Skeletal muscle tissue (tissue), 4 donors: ENCODE data around the gene PARD6G. TPM values are rescaled to one million over a fixed set of nuclear protein-coding genes. Genes with fewer than 3 reads are reported as not detected.

Experiments used
- H3K27ac ChIP-seq: one replicate; pipeline ENCODE4 v1.7.0; 2013; ENCODE audit warnings: mild to moderate bottlenecking, low read depth, low read length, inconsistent platforms
- H3K27me3 ChIP-seq, 3 donors: one replicate each; pipeline ENCODE4 v1.7.0; 2013; ENCODE audit warnings: low read length in 3 of 3; ENCODE audit not compliant: control insufficient read depth in 3 of 3, insufficient read depth in 3 of 3
- H3K36me3 ChIP-seq, 3 donors: one replicate each; pipeline ENCODE4 v1.7.0; 2013; ENCODE audit warnings: low read length in 3 of 3; ENCODE audit not compliant: control insufficient read depth in 3 of 3, insufficient read depth in 3 of 3
- H3K4me1 ChIP-seq, 3 donors: one replicate each; pipeline ENCODE4 v1.7.0; 2013; ENCODE audit warnings: low read length in 3 of 3, mild to moderate bottlenecking in 3 of 3; ENCODE audit not compliant: control insufficient read depth in 3 of 3, insufficient read depth in 3 of 3
- H3K4me3 ChIP-seq, 3 donors: one replicate each; pipeline ENCODE4 v1.7.0; 2013; ENCODE audit warnings: low read length in 3 of 3
- H3K9ac ChIP-seq, 3 donors: one replicate each; pipeline ENCODE4 v1.7.0; 2013; ENCODE audit warnings: low read length in 3 of 3, mild to moderate bottlenecking in 3 of 3, moderate library complexity in 2 of 3, low read depth in 1 of 3
- H3K9me3 ChIP-seq, 3 donors: one replicate each; pipeline ENCODE4 v1.7.0; 2013; ENCODE audit warnings: low read length in 3 of 3; ENCODE audit not compliant: control insufficient read depth in 3 of 3
- total RNA-seq: library from RNA; depleted of rRNA; stranded (reverse); fragments of >200 nt; gene quantifications from one replicate; pipeline ENCODE4 v1.2.3, GENCODE V29; 2014
- donor health status: Osteomylitis.

PARD6G gene
- total RNA-seq, 1 donor from 2014 or later: 3.7 TPM

DNA sequence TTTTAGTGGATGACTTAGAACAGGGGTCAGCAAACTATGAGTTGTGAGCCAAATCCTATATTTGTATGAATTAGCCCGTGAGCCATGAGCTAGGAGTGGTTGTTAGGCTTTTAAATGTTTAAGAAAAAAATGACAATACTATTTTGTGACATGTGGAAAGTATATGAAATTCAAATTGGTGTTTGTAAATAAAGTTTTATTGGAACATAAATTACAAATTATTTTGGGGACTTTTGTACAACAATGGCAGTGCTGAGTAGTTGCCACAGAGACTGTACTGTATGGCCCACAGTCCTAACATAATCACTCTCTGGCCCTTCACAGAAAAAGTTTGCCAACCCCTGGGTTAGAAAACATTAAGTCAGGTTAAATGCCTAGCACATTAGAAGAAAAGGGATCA is 112.2 kb downstream of the PARD6G start:
- Histone ChIP-seq H3K36me3 (peaks cover 21 to 36% (median 34%) of the 10 kb centered on the region in 3 donors), H3K9ac (no peak overlapping the region), H3K4me3 (no peak overlapping the region), H3K4me1 (no peaks in the 10 kb centered on the region), H3K27ac (no peak overlapping the region), H3K9me3 (no peaks in the 10 kb centered on the region), H3K27me3 (no peaks in the 10 kb centered on the region)

DNA sequence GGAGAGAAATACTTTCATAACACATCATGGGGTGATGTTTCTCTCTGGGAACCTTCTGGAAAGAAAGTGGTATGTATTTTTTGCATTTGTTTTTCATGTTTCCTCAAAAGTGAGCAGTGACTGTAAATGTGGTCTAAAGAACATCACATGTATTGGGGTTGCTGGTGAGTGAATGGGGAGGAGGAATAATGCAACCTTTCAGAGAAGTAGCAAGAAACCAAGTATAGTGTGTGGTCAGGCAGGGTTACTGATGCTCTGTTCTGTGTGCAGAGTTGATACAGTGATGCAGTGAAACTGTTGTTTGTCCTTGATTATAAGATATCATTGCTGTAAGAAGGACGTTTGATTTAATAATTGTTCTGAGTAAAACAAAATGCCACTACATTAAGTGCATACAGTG is 114.2 kb downstream of the PARD6G start:
- Histone ChIP-seq H3K27me3 (no peaks in the 10 kb centered on the region), H3K9ac (no peak overlapping the region), H3K36me3 (peaks cover 15 to 31% (median 27%) of the 10 kb centered on the region in 3 donors), H3K4me1 (no peaks in the 10 kb centered on the region), H3K9me3 (no peaks in the 10 kb centered on the region), H3K27ac (no peak overlapping the region), H3K4me3 (no peak overlapping the region)

DNA sequence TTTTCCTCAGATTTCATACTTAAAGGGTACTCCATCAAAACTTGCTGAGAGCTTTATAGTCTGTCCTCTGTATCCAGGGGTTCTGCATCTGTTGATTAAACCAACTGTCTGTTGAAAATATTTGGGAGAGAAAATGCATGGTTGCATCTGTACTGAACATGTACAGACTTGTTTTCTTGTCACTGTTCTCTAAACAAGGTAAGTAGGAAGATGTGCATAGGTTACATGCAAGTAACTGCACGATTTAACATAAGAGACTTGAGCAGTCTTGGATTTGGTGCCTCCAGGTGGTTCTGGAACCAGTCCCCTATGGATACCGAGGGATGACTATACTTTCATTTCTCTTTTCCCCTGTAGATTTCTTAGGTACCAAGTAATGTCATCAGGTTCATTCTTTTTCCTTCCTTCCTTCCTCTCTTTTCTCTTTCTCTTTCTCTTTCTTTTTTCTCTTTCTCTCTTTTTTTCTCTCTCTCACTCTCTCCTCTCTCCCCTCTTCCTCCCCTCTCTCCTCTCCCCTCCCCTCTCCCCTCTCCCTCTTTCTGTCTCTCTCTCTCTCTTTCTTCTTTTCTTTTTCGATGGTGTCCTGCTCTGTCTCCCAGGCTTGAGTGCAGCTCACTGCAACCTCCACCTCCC is 115.0 kb downstream of the PARD6G start:
- Histone ChIP-seq H3K9ac (no peak overlapping the region), H3K4me1 (no peaks in the 10 kb centered on the region), H3K9me3 (no peaks in the 10 kb centered on the region), H3K36me3 (peaks cover 8 to 24% (median 20%) of the 10 kb centered on the region in 3 donors), H3K27ac (no peak overlapping the region), H3K4me3 (no peak overlapping the region), H3K27me3 (no peaks in the 10 kb centered on the region)

DNA sequence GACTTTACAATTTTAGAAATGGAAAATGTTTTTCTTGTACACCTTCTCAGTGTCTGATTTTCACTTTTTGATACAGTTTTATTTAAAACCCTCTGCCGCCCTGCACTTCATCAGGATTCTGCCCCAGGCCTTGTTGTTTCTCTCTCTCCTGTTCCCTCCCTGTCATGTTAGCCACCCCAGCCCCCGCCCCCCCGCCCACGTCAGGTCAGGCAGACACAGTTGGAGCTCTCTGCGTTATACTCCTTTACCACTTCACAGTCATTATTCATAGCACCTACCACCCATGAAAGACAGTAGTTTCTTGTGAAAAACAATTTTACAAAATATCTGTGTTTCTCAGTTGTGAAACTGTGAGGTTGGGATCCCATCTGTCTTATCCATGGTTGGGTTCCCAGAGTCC is 116.8 kb downstream of the PARD6G start:
- H3K9me3 ChIP-seq: no peaks in the 10 kb centered on the region
- H3K36me3 ChIP-seq: peaks cover 0 to 10% (median 9%) of the 10 kb centered on the region in 3 donors
- H3K4me1 ChIP-seq: no peaks in the 10 kb centered on the region
- H3K9ac ChIP-seq: no peak overlapping the region
- H3K27ac ChIP-seq: no peak overlapping the region
- no peaks in the 10 kb centered on the region for H3K27me3 ChIP-seq
- H3K4me3 ChIP-seq: no peak overlapping the region

DNA sequence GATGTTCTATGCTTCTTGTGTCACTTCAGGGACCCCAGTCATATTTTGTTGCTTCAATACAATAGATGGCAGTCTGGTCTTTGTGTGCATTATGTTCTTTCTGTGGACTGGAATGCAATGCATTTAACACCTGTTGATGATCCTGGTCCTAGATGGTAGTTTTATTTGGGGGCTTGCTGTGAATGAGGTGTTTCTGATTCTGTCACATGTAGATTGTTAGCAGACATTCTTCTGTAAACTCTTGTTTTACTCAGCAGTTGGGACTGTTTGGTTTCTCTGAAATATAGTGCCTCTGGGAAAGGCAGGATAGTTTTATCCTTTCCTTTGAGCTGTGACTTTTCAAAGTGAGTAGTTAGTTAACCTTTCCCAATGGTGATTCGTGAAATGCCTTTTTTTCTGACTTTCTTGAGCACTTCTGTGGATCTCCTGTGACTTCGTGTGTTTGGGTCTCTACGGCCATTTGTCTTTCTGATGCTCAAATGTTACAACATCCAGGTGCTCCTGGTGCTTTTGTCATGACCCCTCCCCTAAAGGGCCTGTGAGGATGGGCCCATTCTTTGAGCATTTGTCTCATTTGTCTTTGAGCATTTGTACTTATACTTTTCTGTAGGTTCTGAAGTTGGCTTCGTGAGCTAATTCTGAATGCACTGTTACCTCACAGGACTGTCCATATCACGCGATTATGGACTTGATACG is 117.5 kb downstream of the PARD6G start:
- no peaks in the 10 kb centered on the region for H3K4me1 ChIP-seq
- no peak overlapping the region for H3K27ac ChIP-seq
- H3K4me3 ChIP-seq: no peak overlapping the region
- H3K27me3 ChIP-seq: no peaks in the 10 kb centered on the region
- H3K9ac ChIP-seq: no peak overlapping the region
- no peaks in the 10 kb centered on the region for H3K9me3 ChIP-seq
- H3K36me3 ChIP-seq: peaks cover 0 to 10% (median 9%) of the 10 kb centered on the region in 3 donors

DNA sequence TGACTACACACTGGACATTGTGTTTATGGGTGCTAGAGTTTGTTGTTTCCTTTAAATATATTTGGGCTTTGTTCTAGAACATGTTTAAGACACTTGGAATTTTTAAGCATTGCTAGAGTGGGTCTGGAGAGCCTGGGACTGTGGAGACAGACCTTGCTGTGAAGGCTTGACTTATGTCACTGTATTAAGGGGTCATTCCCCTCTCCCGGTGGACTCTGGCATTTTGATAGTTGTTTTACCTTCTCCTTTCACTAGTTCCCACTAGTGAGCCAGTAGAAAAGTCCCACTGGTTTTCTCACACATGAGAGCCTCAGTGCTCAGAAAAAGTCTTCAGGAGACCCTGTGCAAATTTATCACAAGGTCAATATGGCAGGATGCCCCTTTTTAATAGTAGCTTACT is 119.7 kb downstream of the PARD6G start:
- Histone ChIP-seq H3K27me3 (no peaks in the 10 kb centered on the region), H3K4me1 (no peaks in the 10 kb centered on the region), H3K36me3 (no peaks in the 10 kb centered on the region), H3K9ac (no peak overlapping the region), H3K27ac (no peak overlapping the region), H3K4me3 (no peak overlapping the region), H3K9me3 (no peaks in the 10 kb centered on the region)

DNA sequence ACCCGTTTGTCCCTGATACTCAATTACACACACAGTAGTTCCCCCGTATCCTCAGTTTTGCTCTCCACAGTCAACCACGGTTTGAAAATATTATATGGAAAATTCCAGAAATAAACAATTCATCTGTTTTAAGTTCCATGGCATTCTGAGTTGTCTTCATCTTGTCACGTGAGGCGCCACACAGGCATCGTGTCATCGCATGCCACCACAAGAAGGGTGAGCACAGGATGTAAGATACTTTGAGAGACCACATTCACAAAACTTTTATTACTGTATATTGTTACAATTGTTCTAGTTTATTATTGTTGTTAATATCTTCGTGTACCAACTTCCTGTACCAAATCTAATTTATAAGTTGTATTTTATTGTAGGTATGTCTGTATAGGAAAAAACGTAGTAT is 120.5 kb downstream of the PARD6G start:
- H3K4me3 ChIP-seq: no peak overlapping the region
- no peaks in the 10 kb centered on the region for H3K9me3 ChIP-seq
- H3K27ac ChIP-seq: no peak overlapping the region
- no peaks in the 10 kb centered on the region for H3K27me3 ChIP-seq
- no peaks in the 10 kb centered on the region for H3K4me1 ChIP-seq
- no peak overlapping the region for H3K9ac ChIP-seq
- H3K36me3 ChIP-seq: no peaks in the 10 kb centered on the region

DNA sequence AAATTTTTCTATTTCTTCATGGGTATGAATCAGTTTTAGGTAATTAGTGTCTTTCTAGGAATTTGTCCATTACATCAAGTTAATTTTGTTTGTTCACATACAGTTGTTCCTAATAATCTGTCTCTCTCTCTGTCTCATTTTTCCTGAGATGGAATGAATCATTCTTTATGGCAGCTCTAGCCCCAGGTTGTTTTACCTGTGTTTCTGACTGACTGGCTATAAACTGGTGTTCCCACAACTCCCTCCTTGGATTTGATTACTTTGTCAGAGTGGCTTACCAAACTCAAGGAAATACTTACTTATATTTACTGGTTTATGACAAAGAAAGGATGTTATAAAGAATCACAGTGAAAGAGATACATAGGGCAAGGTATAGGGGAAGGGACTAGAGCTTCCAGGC is 123.2 kb downstream of the PARD6G start:
- H3K4me1 ChIP-seq: no peaks in the 10 kb centered on the region
- H3K9ac ChIP-seq: no peak overlapping the region
- no peak overlapping the region for H3K4me3 ChIP-seq
- no peaks in the 10 kb centered on the region for H3K9me3 ChIP-seq
- H3K27ac ChIP-seq: no peak overlapping the region
- H3K27me3 ChIP-seq: no peaks in the 10 kb centered on the region
- no peaks in the 10 kb centered on the region for H3K36me3 ChIP-seq

DNA sequence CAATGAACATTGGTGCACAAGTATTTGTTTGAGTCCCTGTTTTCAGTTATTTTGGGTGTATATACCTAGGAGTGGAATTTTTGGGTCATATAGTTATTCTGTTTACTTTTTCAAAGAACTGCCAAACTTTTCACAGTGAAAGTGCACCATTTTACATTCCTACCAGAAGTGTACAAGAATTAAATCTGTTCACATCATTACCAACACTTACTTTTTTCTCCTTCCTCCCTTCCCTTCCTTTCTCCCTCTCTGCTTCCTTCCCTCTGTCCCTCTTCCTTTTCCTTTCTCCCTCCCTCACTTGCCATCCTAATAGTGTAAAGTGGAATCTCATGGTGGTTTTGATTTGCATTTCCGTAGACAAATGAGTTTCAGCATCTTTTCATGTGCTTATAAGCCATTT is 126.4 kb downstream of the PARD6G start:
- H3K27ac ChIP-seq: no peak overlapping the region
- H3K9me3 ChIP-seq: no peaks in the 10 kb centered on the region
- H3K4me1 ChIP-seq: no peaks in the 10 kb centered on the region
- no peaks in the 10 kb centered on the region for H3K36me3 ChIP-seq
- H3K4me3 ChIP-seq: no peak overlapping the region
- no peak overlapping the region for H3K9ac ChIP-seq
- no peaks in the 10 kb centered on the region for H3K27me3 ChIP-seq

DNA sequence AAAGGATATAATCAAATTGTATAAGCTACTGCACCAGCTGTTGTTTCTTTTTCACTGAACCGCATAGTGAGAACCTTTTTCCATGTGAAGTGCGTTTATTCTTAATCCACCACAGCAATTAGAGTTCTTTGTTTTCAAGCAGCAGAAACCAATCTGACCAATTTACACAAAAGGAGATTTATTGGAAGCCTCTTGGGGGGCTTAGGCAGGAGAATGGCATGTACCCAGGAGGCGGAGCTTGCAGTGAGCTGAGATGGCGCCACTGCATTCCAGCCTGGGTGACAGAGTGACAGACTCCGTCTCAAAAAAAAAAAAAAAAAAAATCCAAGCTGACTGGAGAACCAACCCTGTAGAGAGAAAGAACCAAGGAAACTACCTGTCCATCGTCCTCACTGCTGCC is 128.2 kb downstream of the PARD6G start:
- no peaks in the 10 kb centered on the region for H3K36me3 ChIP-seq
- H3K27ac ChIP-seq: no peak overlapping the region
- H3K4me3 ChIP-seq: no peak overlapping the region
- no peaks in the 10 kb centered on the region for H3K27me3 ChIP-seq
- no peak overlapping the region for H3K9ac ChIP-seq
- no peaks in the 10 kb centered on the region for H3K4me1 ChIP-seq
- H3K9me3 ChIP-seq: no peaks in the 10 kb centered on the region
